ENCODE results near the gene ABHD16A.

Gene ABHD16A

DNA sequence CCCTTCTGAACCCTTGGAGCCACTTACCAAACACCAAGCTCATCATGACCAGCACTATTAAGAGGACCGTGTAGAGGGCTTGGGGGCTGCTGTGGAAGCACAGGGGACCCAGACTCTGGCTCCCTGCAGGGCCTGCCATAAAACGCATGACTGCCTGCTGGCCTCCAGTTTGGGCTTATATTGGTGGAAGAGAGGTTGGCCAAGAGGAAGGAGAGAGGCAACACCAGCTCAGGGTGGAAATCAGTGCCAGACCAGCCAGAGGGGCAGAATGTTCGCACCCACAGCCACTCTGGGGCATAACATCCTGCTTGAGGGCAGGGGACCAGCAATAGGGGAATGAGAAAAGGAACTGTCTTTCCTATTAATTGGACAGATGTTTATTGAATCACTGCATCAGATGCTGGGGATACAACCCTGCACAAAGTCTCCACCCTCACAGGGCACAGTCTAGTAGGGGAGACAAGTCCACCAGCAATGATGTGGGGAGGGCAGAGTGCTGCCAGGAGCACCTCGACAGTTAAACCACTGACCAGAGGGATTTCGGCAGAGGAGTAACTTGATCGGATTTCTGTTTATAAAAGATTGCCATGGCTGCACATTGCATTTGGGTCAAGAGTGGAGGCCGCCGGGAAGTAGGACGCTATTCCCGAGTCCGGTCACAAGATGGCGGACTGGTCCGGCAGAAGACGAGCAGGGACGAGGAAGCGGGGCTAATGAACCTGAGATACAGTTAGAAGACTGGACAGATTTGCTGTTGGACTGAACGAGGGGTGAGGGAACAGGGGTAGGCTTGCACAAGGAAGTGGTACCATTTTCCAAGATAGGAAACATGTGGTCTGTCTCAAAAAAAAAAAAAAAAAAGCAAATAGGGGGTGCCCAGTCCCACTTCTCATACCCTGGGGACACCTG lies 22.6 kb downstream of the ABHD16A start, which contains the start of gene LY6G5C:
Gene LY6G5C (minus strand): TSS at position 842 of the 909 bp plus-strand sequence. CDS start 694 bp downstream, at position 148.
- Mint-ChIP-seq H3K27me3 (peaks cover 9% of the 10 kb centered on the region), H3K9me3 (no peaks in the 10 kb centered on the region), H3K36me3 (ENCODE audit: low read depth) (peaks cover 23% of the 10 kb centered on the region), H3K4me1 (ENCODE audit: low read depth) (peaks cover 56% of the 10 kb centered on the region), H3K27ac (peak within 1 kb of the TSS; percentile 55), H3K4me3 (peak within 1 kb of the TSS; percentile 74)
- intact Hi-C loops (cut with micrococcal nuclease) = loop anchor here (1.0 to 2.0 kb wide), 3 partner anchors 47 to 150 kb away; no protein-coding TSS in a partner anchor

- Mint-ChIP-seq H3K27me3 (peaks cover 4% of the 10 kb centered on the region), H3K9me3 (no peaks in the 10 kb centered on the region), H3K27ac (no peak overlapping the region), H3K4me1 (ENCODE audit: low read depth) (peaks cover 50% of the 10 kb centered on the region), H3K36me3 (ENCODE audit: low read depth) (peaks cover 14% of the 10 kb centered on the region), H3K4me3 (no peak overlapping the region)
- intact Hi-C loops (cut with micrococcal nuclease) = no loop called here
Observed at GRCh38 chr6:31677955-31678354, 25.2 kb downstream of the ABHD16A start.

GRCh38 chr6:31676904-31677303 lies 26.2 kb downstream of the ABHD16A start:
- H3K4me3 Mint-ChIP-seq = no peak overlapping the region
- peaks cover 23% of the 10 kb centered on the region for H3K36me3 Mint-ChIP-seq (ENCODE audit: low read depth)
- peak overlapping the region; percentile 59 for H3K27ac Mint-ChIP-seq
- H3K4me1 Mint-ChIP-seq (ENCODE audit: low read depth) = peaks cover 50% of the 10 kb centered on the region
- no peaks in the 10 kb centered on the region for H3K9me3 Mint-ChIP-seq
- peaks cover 4% of the 10 kb centered on the region for H3K27me3 Mint-ChIP-seq
- intact Hi-C loops (cut with micrococcal nuclease) = no loop called here

- peaks cover 27% of the 10 kb centered on the region for H3K36me3 Mint-ChIP-seq (ENCODE audit: low read depth)
- peak overlapping the region; percentile 59 for H3K27ac Mint-ChIP-seq
- H3K27me3 Mint-ChIP-seq = peaks cover 2% of the 10 kb centered on the region
- H3K4me1 Mint-ChIP-seq (ENCODE audit: low read depth) = peaks cover 46% of the 10 kb centered on the region
- intact Hi-C loops (cut with micrococcal nuclease) = no loop called here
- no peak overlapping the region for H3K4me3 Mint-ChIP-seq
- H3K9me3 Mint-ChIP-seq = no peaks in the 10 kb centered on the region
Observed at GRCh38 chr6:31676322-31676903, 26.7 kb downstream of the ABHD16A start.

- Mint-ChIP-seq H3K27me3 (no peaks in the 10 kb centered on the region), H3K27ac (no peak within 1 kb of the TSS), H3K4me1 (ENCODE audit: low read depth) (peaks cover 34% of the 10 kb centered on the region), H3K36me3 (ENCODE audit: low read depth) (peaks cover 89% of the 10 kb centered on the region), H3K4me3 (no peak within 1 kb of the TSS), H3K9me3 (no peaks in the 10 kb centered on the region)
- intact Hi-C loops (cut with micrococcal nuclease) = loop anchor here (5.0 kb wide), 4 partner anchors 47 to 153 kb away; partner anchors contain the start of genes CLIC1, DDX39B and PRRC2A
Observed at GRCh38 chr6:31669676-31670075, 33.4 kb downstream of the ABHD16A start, which contains the start of gene LY6G5B. LY6G5B (plus strand) TSS chr6:31669976; CDS start chr6:31670951, 975 bp downstream.

DNA sequence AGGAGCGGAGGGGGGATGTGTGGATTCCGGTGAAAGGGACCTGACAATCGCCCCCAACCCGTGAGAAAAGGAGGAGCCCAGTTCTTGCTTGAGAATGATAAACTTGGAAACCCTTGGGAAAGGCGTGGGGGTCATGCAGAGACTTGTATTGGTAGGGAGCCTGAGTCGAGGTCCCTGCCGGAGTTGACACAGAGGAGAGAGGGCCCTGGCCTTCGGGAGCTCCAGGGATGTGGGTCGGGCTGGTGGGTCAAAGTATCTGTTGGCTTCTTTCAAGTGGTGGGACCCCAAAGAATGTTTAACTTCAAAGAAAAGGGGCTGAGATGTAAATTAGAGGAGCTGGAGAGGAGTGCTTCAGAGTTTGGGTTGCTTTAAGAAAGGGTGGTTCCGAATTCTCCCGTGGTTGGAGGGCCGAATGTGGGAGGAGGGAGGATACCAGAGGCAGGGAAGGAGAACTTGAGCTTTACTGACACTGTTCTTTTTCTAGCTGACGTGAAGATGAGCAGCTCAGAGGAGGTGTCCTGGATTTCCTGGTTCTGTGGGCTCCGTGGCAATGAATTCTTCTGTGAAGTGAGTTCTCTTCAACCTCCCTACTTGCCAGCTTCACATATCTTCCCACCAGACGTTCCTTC lies 36.7 kb downstream of the ABHD16A start:
- H3K27me3 Mint-ChIP-seq = no peaks in the 10 kb centered on the region
- H3K4me1 Mint-ChIP-seq (ENCODE audit: low read depth) = peaks cover 65% of the 10 kb centered on the region
- H3K4me3 Mint-ChIP-seq = peak overlapping the region; percentile 94
- peak overlapping the region; percentile 95 for H3K27ac Mint-ChIP-seq
- H3K9me3 Mint-ChIP-seq = no peaks in the 10 kb centered on the region
- intact Hi-C loops (cut with micrococcal nuclease) = loop anchor here (1.0 to 5.0 kb wide), 5 partner anchors 14 to 156 kb away; partner anchors contain the start of genes BAG6, CLIC1, DDX39B and PRRC2A
- peaks cover 94% of the 10 kb centered on the region for H3K36me3 Mint-ChIP-seq (ENCODE audit: low read depth)

DNA sequence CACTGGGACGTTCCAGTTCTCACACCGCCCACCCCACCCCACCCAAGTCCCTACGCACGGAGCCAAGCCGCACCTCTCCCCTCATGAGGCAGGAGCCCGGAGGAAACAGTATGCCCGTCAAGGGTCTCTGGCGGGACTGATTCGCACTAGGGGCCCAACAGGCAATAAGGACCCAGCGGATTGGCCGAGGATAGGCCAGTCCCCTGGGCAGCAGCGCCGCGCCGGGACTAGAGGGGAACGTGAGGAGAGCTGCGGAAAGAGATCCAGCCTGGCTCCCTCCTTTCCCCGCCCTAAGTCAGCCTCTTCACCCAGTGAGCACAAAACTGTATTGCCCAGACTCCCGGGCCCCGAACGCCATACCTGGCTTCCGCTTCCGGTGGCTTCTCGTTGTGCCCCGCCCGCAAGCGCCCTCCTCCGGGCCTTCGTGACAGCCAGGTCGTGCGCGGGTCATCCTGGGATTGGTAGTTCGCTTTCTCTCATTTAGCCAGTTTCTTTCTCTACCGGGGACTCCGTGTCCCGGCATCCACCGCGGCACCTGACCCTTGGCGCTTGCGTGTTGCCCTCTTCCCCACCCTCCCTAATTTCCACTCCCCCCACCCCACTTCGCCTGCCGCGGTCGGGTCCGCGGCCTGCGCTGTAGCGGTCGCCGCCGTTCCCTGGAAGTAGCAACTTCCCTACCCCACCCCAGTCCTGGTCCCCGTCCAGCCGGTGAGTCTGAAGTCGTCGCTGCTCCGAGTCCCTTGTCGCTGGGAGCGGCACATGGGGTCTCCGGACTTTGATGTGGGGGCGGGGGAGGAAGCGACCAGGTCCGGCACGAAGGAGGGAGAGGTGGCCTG lies 37.4 kb downstream of the ABHD16A start, which contains the start of gene CSNK2B:
Gene CSNK2B (plus strand): TSS at position 580 of the 836 bp plus-strand sequence. CDS start 752 bp downstream, outside the sequence.
- H3K9me3 Mint-ChIP-seq = no peaks in the 10 kb centered on the region
- peaks cover 73% of the 10 kb centered on the region for H3K4me1 Mint-ChIP-seq (ENCODE audit: low read depth)
- no peaks in the 10 kb centered on the region for H3K27me3 Mint-ChIP-seq
- H3K4me3 Mint-ChIP-seq = peak within 1 kb of the TSS; percentile 94
- intact Hi-C loops (cut with micrococcal nuclease) = loop anchor here (1.0 to 5.0 kb wide), 5 partner anchors 13 to 157 kb away; partner anchors contain the start of genes BAG6, CLIC1, DDX39B and PRRC2A
- H3K36me3 Mint-ChIP-seq (ENCODE audit: low read depth) = peaks cover 89% of the 10 kb centered on the region
- peak within 1 kb of the TSS; percentile 95 for H3K27ac Mint-ChIP-seq

DNA sequence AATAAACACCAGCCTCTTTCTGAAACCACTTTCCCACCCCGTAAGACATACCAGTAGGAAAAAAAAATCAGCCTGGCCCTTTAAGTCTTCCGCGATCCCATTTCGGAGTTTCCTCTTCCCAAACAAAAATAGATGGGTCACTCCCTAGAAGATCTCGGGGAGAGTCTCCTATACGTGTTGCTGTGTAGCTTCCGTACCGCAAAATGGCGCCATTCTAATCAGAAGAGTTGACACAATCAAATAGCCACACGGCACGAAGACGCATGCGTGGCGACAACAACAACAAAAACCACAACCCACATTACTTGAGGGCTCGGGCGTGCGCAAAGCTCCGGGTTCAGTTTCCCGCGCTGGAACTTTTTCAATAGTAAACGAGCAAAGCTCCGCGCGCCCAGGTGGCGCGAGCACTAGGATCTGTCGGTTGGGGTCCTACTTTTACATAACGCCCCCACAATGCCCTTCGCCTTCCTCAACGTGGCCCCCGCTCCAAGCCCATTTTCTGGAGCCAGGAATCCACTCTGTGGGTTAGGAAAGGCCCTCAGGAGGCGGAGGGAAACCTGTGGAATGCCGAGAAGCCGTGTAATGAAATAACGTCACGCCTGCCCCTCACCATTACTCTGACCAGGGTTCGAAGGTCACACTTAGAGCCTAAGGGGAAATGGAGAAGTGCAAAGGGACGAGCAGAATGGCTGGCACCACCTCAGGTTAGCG lies 38.2 kb downstream of the ABHD16A start, which contains the start of gene GPANK1:
Gene GPANK1 (minus strand): TSS at position 208 of the 711 bp plus-strand sequence. CDS start 519 bp downstream, outside the sequence.
- Mint-ChIP-seq H3K27me3 (no peaks in the 10 kb centered on the region), H3K4me3 (peak within 1 kb of the TSS; percentile 94), H3K36me3 (ENCODE audit: low read depth) (peaks cover 86% of the 10 kb centered on the region), H3K4me1 (ENCODE audit: low read depth) (peaks cover 74% of the 10 kb centered on the region), H3K27ac (peak within 1 kb of the TSS; percentile 95), H3K9me3 (no peaks in the 10 kb centered on the region)
- intact Hi-C loops (cut with micrococcal nuclease) = loop anchor here (5.0 kb wide), 4 partner anchors 43 to 157 kb away; partner anchors contain the start of genes CLIC1, DDX39B and PRRC2A

- peaks cover 86% of the 10 kb centered on the region for H3K36me3 Mint-ChIP-seq (ENCODE audit: low read depth)
- H3K27ac Mint-ChIP-seq = peak overlapping the region; percentile 95
- H3K4me3 Mint-ChIP-seq = peak overlapping the region; percentile 94
- peaks cover 75% of the 10 kb centered on the region for H3K4me1 Mint-ChIP-seq (ENCODE audit: low read depth)
- intact Hi-C loops (cut with micrococcal nuclease) = no loop called here
- H3K9me3 Mint-ChIP-seq = no peaks in the 10 kb centered on the region
- no peaks in the 10 kb centered on the region for H3K27me3 Mint-ChIP-seq
Observed at GRCh38 chr6:31663961-31664789, 38.9 kb downstream of the ABHD16A start.

DNA sequence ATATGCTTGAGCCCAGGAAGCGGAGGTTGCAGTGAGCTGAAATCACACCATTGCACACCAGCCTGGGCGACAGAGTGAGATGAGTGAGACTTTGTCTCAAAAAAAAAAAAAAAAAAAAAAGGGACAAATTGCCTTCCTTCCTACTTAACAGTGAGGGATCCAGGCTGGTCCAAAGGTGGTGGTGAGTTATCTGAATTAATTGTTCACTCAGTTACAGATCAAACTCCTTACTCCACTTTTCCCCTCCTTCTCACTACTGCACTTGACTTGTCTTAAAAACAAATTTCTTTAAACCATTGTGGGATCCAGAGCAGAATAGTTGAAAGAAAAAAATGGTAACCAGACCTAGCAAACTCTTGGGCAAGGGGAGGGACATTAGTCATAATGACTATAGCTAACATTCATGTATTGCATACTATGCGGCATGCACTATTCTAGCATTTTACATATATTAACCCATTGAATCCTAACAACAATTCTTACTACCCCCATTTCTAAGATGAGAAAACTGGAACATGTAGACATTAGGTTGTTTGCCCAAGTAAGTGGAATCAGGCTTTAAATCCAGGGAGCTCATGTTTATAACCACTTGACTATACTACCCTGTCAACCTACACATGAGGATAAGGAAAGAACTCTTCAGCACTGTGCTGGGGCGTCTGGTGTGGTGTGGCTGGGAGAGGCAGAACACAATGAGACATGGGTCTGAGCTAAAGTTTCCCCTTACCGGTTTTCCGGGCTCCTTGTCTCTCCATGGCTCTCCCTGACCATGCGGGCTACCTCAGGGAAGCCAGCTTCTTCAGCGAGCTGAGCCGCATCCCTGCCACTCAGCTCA lies 39.8 kb downstream of the ABHD16A start:
- Mint-ChIP-seq H3K27me3 (no peaks in the 10 kb centered on the region), H3K27ac (peak overlapping the region; percentile 95), H3K9me3 (no peaks in the 10 kb centered on the region), H3K4me3 (peak overlapping the region; percentile 94), H3K36me3 (ENCODE audit: low read depth) (peaks cover 86% of the 10 kb centered on the region), H3K4me1 (ENCODE audit: low read depth) (peaks cover 75% of the 10 kb centered on the region)
- intact Hi-C loops (cut with micrococcal nuclease) = no loop called here

GRCh38 chr6:31662124-31662723 lies 40.9 kb downstream of the ABHD16A start:
- intact Hi-C loops (cut with micrococcal nuclease) = no loop called here
- Mint-ChIP-seq H3K36me3 (ENCODE audit: low read depth) (peaks cover 86% of the 10 kb centered on the region), H3K4me1 (ENCODE audit: low read depth) (peaks cover 75% of the 10 kb centered on the region), H3K27ac (peak overlapping the region; percentile 95), H3K9me3 (no peaks in the 10 kb centered on the region), H3K27me3 (no peaks in the 10 kb centered on the region), H3K4me3 (no peak overlapping the region)
